RWPE1 (cell line): ENCODE results near the gene TUBB4B.

Experiments
- CTCF ChIA-PET: fragments of 350-600 bp; sonication (Branson Sonifier 250); formaldehyde crosslinking; extraction: SDS; loops from one replicate; lab custom pipeline; 2021; lab: Yijun Ruan, JAX
- POLR2A ChIA-PET: fragments of 400-600 bp; formaldehyde crosslinking; extraction: SDS; loops from one replicate; lab custom pipeline; 2020; ENCODE audit warnings: antibody characterized with exemption; ENCODE audit not compliant: low non-redundant PET; lab: Yijun Ruan, JAX
- DNase-seq: peaks from one replicate; pipeline ENCODE4 v3.0.0; 2012; ENCODE audit warnings: low spot score
- H3K27ac ChIP-seq: fragments of 450-650 bp; 2 replicates; pipeline ENCODE4 v1.5.1; 2017
- TF ChIP-seq, protein P1 (sequence below): fragments of 450-650 bp; conservative IDR thresholded peaks from 2 replicates; pipeline ENCODE4 v1.5.1; 2017; ENCODE audit warnings: low read depth, mild to moderate bottlenecking

Gene TUBB4B

DNA sequence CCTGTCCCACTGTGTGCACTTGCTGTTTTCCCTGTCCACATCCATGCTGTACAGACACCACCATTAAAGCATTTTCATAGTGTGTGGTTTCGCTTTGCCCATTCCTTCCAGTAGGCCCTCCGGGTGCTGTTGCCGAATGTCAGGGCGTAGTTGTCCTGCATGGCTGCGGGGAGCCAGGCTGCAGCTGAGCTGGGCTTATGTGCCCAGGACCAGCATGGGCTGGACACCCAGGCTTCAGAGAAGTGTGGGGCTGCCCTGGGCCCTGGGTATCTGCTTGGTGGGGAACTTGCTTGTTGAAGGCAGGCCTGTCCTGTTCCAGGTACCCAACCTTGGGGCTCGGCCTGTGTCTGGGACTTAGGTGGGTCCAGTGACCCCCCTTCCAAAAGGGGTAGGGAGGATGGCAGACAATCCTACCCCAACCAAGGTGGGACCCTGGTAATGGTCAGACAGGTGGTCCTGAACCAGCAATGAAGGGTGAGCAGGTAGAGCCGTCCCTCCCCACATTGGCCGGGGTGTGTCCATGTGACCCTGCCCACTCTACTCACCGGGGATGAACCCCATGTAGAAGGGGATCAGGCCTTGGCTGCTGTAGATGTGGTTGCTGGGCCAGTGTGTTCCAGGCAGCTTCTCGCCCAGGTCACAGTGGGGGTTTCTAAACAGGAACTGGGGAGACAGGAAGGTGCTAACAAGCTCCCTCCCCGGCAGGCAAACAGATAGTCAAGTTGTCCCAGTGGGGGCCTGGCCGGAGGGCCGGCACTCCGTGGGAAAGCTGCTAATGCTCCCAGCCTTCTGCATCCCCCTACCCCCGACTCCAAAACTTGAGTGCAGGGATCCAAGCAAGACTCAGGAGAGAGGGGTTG is 2.8 kb downstream of the TUBB4B start:
- ChIA-PET CTCF (interaction anchor here (0.7 to 2.1 kb wide), 3 partner anchors 9 to 842 kb away, joined by 3 to 10 read pairs (median 4); no protein-coding TSS in a partner anchor), POLR2A (interaction anchor here (1.3 to 1.7 kb wide), 3 partner anchors 9 to 67 kb away, joined by 4 to 8 read pairs (median 7); no protein-coding TSS in a partner anchor)
- H3K27ac ChIP-seq = peak overlapping the region; percentile 100
- TF ChIP-seq, protein P1, sequence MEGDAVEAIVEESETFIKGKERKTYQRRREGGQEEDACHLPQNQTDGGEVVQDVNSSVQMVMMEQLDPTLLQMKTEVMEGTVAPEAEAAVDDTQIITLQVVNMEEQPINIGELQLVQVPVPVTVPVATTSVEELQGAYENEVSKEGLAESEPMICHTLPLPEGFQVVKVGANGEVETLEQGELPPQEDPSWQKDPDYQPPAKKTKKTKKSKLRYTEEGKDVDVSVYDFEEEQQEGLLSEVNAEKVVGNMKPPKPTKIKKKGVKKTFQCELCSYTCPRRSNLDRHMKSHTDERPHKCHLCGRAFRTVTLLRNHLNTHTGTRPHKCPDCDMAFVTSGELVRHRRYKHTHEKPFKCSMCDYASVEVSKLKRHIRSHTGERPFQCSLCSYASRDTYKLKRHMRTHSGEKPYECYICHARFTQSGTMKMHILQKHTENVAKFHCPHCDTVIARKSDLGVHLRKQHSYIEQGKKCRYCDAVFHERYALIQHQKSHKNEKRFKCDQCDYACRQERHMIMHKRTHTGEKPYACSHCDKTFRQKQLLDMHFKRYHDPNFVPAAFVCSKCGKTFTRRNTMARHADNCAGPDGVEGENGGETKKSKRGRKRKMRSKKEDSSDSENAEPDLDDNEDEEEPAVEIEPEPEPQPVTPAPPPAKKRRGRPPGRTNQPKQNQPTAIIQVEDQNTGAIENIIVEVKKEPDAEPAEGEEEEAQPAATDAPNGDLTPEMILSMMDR = no peak
- peak; percentile 49 for DNase-seq

DNA sequence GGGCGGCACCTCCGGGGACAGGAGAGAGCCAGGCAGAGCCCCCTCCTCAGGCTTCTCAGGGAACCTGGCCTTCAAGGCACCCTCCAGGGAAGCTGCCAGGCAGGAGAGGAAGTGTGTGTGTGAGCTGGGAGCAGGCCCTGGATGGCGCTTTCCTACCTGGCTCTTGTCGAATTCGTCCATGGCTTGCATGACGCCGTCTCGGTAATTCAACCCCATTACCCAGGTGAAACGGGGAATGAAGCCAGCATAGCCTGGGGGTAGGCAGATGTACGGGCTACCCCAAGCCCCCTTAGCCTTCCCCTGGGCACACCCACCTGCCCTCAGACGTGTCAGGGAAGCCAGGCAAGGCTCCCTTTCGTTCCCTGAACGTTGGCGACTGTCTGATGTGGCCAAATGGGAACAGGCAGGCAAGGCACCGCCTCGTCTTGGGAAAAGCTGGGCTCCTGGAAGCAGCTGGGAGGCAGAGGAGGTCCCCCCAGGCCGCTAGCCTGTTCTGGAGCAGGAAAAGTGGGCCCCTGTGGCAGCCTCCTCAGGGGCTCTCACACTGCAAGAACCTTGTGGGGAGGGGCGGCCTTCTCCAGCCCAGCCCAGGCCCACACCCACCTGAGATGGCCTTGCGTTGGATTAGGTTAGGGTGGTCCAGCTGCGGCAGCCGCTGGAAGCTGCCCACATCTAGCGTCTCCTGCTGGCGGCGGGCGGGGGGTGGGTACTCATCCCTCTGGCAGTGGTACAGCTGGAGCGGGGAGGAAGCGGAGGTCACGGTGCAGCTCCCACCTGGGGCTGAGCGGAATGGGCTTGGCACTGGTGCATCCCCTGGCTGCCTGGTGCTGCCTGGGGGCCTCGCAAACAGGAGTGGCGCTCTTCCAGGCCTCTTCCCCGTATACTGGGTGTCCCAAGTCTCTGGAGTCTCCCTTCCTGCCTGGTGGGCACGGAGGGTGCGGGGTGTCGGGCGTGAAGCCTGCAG is 3.7 kb downstream of the TUBB4B start:
- H3K27ac ChIP-seq = peak overlapping the region; percentile 100

DNA sequence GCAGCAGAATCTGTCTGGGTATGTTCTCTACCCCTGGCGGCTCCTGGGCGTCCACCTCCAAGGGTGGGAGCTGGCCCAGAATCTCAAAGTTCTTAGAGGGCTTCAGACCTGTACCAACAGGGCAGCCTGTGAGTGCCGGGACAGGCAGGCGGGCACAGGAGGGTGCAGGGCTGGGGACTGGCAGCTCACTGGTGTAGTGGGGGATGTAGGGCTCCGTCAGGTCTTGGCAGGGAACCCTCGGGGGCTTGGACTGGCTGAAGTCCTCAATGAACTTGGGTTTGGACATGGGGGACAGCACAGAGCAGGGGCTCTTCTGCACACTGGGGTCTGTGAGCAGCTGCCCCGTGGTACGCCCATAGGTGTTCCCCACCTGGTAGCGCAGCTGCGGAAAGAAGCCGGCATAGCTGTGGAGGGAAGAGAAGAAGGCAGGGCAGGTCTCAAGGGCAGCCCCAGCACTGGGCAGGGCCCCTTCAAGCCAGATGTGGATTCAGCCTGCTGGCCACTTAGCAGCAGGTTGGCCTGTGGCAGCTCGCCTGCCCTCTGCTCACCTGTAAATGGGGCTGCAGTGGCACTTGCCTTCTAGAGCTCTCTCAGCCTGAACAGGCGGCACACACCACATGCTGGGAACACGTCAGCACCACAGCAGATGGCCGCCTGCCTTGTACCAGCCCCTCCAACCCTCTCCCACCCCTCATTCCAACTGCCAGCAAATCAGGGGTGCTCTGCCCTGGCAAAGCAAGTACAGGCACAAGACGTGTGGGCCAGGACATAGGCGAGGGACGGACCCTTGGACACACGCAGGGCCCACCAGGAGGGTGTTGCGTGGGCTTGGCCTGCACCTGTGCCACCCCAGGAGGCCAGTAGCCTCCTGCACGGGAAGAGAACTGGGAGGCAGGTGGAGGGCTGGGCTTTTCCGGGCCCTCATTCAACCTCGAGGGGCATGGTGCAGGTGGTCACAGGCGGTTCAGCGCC is 4.6 kb downstream of the TUBB4B start:
- POLR2A ChIA-PET = no interaction called here

More for the DNA sequence above, 3.7 kb downstream of the TUBB4B start:
- DNase-seq = no peak
- ChIA-PET CTCF (interaction anchor here (0.6 to 1.0 kb wide), 3 partner anchors 8 to 389 kb away, joined by 4 to 6 read pairs (median 4); no protein-coding TSS in a partner anchor), POLR2A (interaction anchor here (1.3 to 1.7 kb wide), 2 partner anchors 8 to 9 kb away, joined by 7 to 8 read pairs; no protein-coding TSS in a partner anchor)
- TF ChIP-seq, protein P1 = no peak; the same call in 1 of the 2 replicates

DNA sequence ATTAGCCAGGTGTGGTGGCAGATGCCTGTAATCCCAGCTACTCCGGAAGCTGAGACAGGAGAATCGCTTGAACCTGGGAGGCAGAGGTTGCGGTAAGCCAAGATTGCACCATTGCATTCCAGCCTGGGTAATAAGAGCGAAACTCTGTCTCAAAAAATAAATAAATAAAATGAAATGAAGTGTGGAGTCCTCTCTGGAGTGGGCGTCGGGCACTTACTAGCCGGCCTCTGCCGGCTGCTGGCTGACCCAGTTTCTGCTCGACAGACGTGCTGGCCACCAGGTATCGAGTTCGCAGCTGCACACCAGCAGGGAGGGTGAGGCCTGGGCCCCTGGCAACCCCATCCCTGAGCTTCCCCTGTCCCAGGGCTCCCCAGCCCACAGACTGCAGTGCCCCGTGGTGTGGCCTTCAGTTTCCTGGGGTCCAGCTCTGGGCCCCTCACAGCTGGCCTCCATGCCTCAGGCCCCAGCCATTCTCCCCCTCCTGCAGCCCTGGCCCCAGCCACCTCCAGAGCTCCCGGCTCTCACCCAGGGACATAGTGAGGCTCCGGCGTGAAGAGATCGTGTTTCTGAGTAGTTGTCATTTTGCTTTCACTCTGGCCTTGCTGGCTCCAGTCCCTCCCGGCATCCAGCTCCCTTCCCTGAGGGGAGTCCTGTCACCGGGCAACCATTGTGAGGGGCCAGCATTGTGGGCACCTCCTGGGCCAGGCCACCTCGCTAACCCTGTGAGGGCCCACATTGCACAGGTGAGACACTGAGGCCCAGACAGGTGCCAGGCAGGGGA is 6.2 kb downstream of the TUBB4B start:
- H3K27ac ChIP-seq = peak overlapping the region; percentile 11; the same call in 1 of the 2 replicates
- POLR2A ChIA-PET = no interaction called here
- CTCF ChIA-PET = interaction anchor here (0.5 to 1.0 kb wide), 2 partner anchors 30 to 162 kb away, joined by 3 to 5 read pairs; partner anchors contain the start of gene TOR4A
- TF ChIP-seq, protein P1 = no peak
- DNase-seq = no peak

More for the DNA sequence above, 4.6 kb downstream of the TUBB4B start:
- TF ChIP-seq, protein P1 = no peak
- no peak for DNase-seq
- CTCF ChIA-PET = interaction anchor here (0.6 to 1.0 kb wide), 2 partner anchors 9 to 390 kb away, joined by 4 to 6 read pairs; no protein-coding TSS in a partner anchor
- peak overlapping the region; percentile 100 for H3K27ac ChIP-seq

DNA sequence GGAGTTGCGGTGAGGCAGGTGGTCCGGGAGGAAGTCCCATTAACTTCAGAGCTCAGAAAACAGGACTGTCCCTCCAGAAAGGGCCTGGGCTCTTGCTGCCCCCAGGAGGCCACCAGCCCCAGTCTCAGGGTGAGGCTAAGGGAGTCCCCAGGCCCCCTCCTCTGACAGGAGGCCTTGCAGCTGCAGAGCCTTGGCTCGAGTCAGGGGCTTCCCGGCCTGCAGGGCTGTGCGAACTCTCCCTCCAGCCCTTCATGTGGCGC is 6.8 kb downstream of the TUBB4B start:
- no peak overlapping the region for H3K27ac ChIP-seq
- POLR2A ChIA-PET = no interaction called here
- CTCF ChIA-PET = interaction anchor here (1.0 kb wide), 1 partner anchor 29 kb away, joined by 3 read pairs; the partner anchor contains the start of gene TOR4A
- TF ChIP-seq, protein P1 = no peak
- DNase-seq = no peak
